Measurements from ENCODE around the gene NLGN4X. TPM values are rescaled to one million over a fixed set of nuclear protein-coding genes. Genes with fewer than 3 reads are reported as not detected.

The NLGN4X gene
- polyA plus RNA-seq, 1 donor from 2014 or later, result 18.0 TPM

- Histone ChIP-seq H3K27ac (ENCODE audit: low read length) (no peak overlapping the region), H3K4me2 (ENCODE audit: low read length) (no peak overlapping the region), H4K20me1 (ENCODE audit: insufficient read depth) (no peaks in the 10 kb centered on the region)
Observed at GRCh38 chrX:6026980-6027379, 201.7 kb downstream of the NLGN4X start.

GRCh38 chrX:6026429-6026828 lies 202.2 kb downstream of the NLGN4X start:
- Histone ChIP-seq H4K20me1 (ENCODE audit: insufficient read depth) (no peaks in the 10 kb centered on the region), H3K9me3 (ENCODE audit: low read length) (no peaks in the 10 kb centered on the region), H3K27ac (ENCODE audit: low read length) (no peak overlapping the region), H3F3A (ENCODE audit: insufficient read depth, low read length, poor library complexity, severe bottlenecking) (no peaks in the 10 kb centered on the region), H3K27me3 (ENCODE audit: insufficient read depth, low read depth, low read length) (no peaks in the 10 kb centered on the region), H3K79me2 (replicated peaks; ENCODE audit: insufficient read depth, low read length) (no peaks in the 10 kb centered on the region), H2AFZ (ENCODE audit: low read depth, low read length) (no peak overlapping the region), H3K9me2 (ENCODE audit: insufficient read depth, low read length) (no peaks in the 10 kb centered on the region), H3K36me3 (ENCODE audit: insufficient read depth, low read length) (no peaks in the 10 kb centered on the region), H3K4me3 (ENCODE audit: low read length) (no peak overlapping the region), H3K4me2 (ENCODE audit: low read length) (no peak overlapping the region), H3K9ac (ENCODE audit: low read length) (no peak overlapping the region)
- TF ChIP-seq EP300 (conservative IDR thresholded peaks at IDR 0.05; ENCODE audit: poor library complexity, severe bottlenecking), result no peak
- TF ChIP-seq SMC3 (conservative IDR thresholded peaks at IDR 0.05; ENCODE audit: poor library complexity), result no peak
- no peak for TF ChIP-seq EZH2 (IDR thresholded peaks at IDR 0.05; ENCODE audit: borderline replicate concordance, insufficient read depth, low read length, poor library complexity, severe bottlenecking)
- no peak for TF ChIP-seq CTCF (IDR thresholded peaks at IDR 0.05; ENCODE audit: poor library complexity, severe bottlenecking)
- TF ChIP-seq REST (IDR thresholded peaks at IDR 0.05; ENCODE audit: borderline replicate concordance), result no peak
- TF ChIP-seq TAF1 (IDR thresholded peaks at IDR 0.05; ENCODE audit: low read depth), result no peak
- TF ChIP-seq POLR2AphosphoS5 (IDR thresholded peaks at IDR 0.05), result no peak

More at GRCh38 chrX:6026980-6027379, 201.7 kb downstream of the NLGN4X start:
- no peaks in the 10 kb centered on the region for H3F3A ChIP-seq (ENCODE audit: insufficient read depth, low read length, poor library complexity, severe bottlenecking)
- no peak overlapping the region for H2AFZ ChIP-seq (ENCODE audit: low read depth, low read length)
- no peaks in the 10 kb centered on the region for H3K9me3 ChIP-seq (ENCODE audit: low read length)
- TF ChIP-seq EZH2 (IDR thresholded peaks at IDR 0.05; ENCODE audit: borderline replicate concordance, insufficient read depth, low read length, poor library complexity, severe bottlenecking), result no peak
- no peak for TF ChIP-seq RAD21 (conservative IDR thresholded peaks at IDR 0.05)
- TF ChIP-seq SMC3 (conservative IDR thresholded peaks at IDR 0.05; ENCODE audit: poor library complexity), result no peak
- no peak for TF ChIP-seq EP300 (conservative IDR thresholded peaks at IDR 0.05; ENCODE audit: poor library complexity, severe bottlenecking)
- TF ChIP-seq CTCF (IDR thresholded peaks at IDR 0.05; ENCODE audit: poor library complexity, severe bottlenecking), result no peak
- no peak for TF ChIP-seq POLR2AphosphoS5 (IDR thresholded peaks at IDR 0.05)
- TF ChIP-seq TAF1 (IDR thresholded peaks at IDR 0.05; ENCODE audit: low read depth), result no peak
- TF ChIP-seq REST (IDR thresholded peaks at IDR 0.05; ENCODE audit: borderline replicate concordance), result no peak
- TF ChIP-seq MXI1 (conservative IDR thresholded peaks at IDR 0.05; ENCODE audit: poor library complexity, severe bottlenecking), result no peak
- H3K9ac ChIP-seq (ENCODE audit: low read length), result no peak overlapping the region
- no peak overlapping the region for H3K4me3 ChIP-seq (ENCODE audit: low read length)
- H3K27me3 ChIP-seq (ENCODE audit: insufficient read depth, low read depth, low read length), result no peaks in the 10 kb centered on the region
- no peaks in the 10 kb centered on the region for H3K79me2 ChIP-seq (replicated peaks; ENCODE audit: insufficient read depth, low read length)
- H3K9me2 ChIP-seq (ENCODE audit: insufficient read depth, low read length), result no peaks in the 10 kb centered on the region
- no peaks in the 10 kb centered on the region for H3K36me3 ChIP-seq (ENCODE audit: insufficient read depth, low read length)
